Hepatocyte (in vitro differentiated cells): Measurements from ENCODE around the gene HMGN2. TPM values are rescaled to one million over a fixed set of nuclear protein-coding genes. Genes with fewer than 3 reads are reported as not detected.

Source experiments
- DNase-seq: peaks from one replicate; pipeline ENCODE4 v3.0.0-alpha.2; 2016; ENCODE audit warnings: low spot score
- H2AFZ ChIP-seq: fragments of 200-600 bp; sonication (generic); 2 replicates; pipeline ENCODE4 v1.6.0; 2016; ENCODE audit warnings: antibody characterized with exemption, mild to moderate bottlenecking
- H3K27ac ChIP-seq: fragments of 200-600 bp; sonication (generic); 2 replicates; pipeline ENCODE4 v1.5.1; 2016; ENCODE audit warnings: mild to moderate bottlenecking
- H3K27me3 ChIP-seq: fragments of 200-600 bp; sonication (generic); 2 replicates; pipeline ENCODE4 v1.6.1; 2016
- H3K36me3 ChIP-seq: fragments of 200-600 bp; sonication (generic); replicated peaks from 2 replicates; pipeline ENCODE4 v1.5.1; 2016; ENCODE audit warnings: low read depth; ENCODE audit not compliant: insufficient read depth
- H3K4me1 ChIP-seq: fragments of 200-600 bp; sonication (generic); 2 replicates; pipeline ENCODE4 v1.5.1; 2016; ENCODE audit warnings: mild to moderate bottlenecking, moderate library complexity; ENCODE audit not compliant: insufficient read depth
- H3K4me2 ChIP-seq: fragments of 200-600 bp; sonication (generic); 2 replicates; pipeline ENCODE4 v1.6.0; 2016
- H3K4me3 ChIP-seq: fragments of 200-600 bp; sonication (generic); 2 replicates; pipeline ENCODE4 v1.5.1; 2016; ENCODE audit warnings: mild to moderate bottlenecking
- H3K79me2 ChIP-seq: fragments of 200-600 bp; sonication (generic); 2 replicates; pipeline ENCODE4 v1.6.0; 2017; ENCODE audit warnings: mild to moderate bottlenecking
- H3K9me2 ChIP-seq: fragments of 200-600 bp; sonication (generic); replicated peaks from 2 replicates; pipeline ENCODE4 v1.6.0; 2017; ENCODE audit warnings: mild to moderate bottlenecking; ENCODE audit not compliant: insufficient read depth
- H3K9me3 ChIP-seq: fragments of 200-600 bp; sonication (generic); 2 replicates; pipeline ENCODE4 v1.5.1; 2016; ENCODE audit warnings: low read depth, mild to moderate bottlenecking
- H4K20me1 ChIP-seq: fragments of 200-600 bp; sonication (generic); 2 replicates; pipeline ENCODE4 v1.6.0; 2016; ENCODE audit warnings: mild to moderate bottlenecking; ENCODE audit not compliant: insufficient read depth, poor library complexity, severe bottlenecking
- EZH2 ChIP-seq: fragments of 200-600 bp; sonication (generic); IDR thresholded peaks from 2 replicates; pipeline ENCODE4 v1.6.1; 2016; ENCODE audit warnings: antibody characterized with exemption, mild to moderate bottlenecking, borderline replicate concordance
- EZH2phosphoT487 ChIP-seq: fragments of 200-600 bp; sonication (generic); IDR thresholded peaks from one replicate; pipeline ENCODE4 v1.6.1; 2018; ENCODE audit warnings: antibody characterized with exemption, mild to moderate bottlenecking, low read depth, moderate library complexity; ENCODE audit not compliant: unreplicated experiment, severe bottlenecking
- WGBS: methylation state at CpG from one replicate; pipeline ENCODE4 v1.1.6; 2016; ENCODE audit warnings: low lambda C conversion rate; ENCODE audit errors: missing lambda C conversion rate; 5-methylcytosine and 5-hydroxymethylcytosine counted together
- polyA plus RNA-seq: library from polyadenylated mRNA; unstranded; fragments of >200 nt; fragmentation: Nextera tagmentation; extraction: Ambion mirVana; gene quantifications from 2 replicates; pipeline ENCODE4 v1.2.1, GENCODE V29; 2016
- total RNA-seq: library from RNA; depleted of rRNA; stranded (reverse); fragments of >200 nt; gene quantifications from 2 replicates; pipeline ENCODE4 v1.2.3, GENCODE V29; 2014
- TF ChIP-seq, protein P1 (sequence below): fragments of 200-600 bp; sonication (generic); IDR thresholded peaks from 2 replicates; pipeline ENCODE4 v1.5.1; 2016; ENCODE audit warnings: antibody characterized with exemption, mild to moderate bottlenecking; ENCODE audit not compliant: poor library complexity

The HMGN2 gene
- total and polyA plus RNA-seq, 2 experiments from 2014 or later: 215 to 467 TPM

DNA sequence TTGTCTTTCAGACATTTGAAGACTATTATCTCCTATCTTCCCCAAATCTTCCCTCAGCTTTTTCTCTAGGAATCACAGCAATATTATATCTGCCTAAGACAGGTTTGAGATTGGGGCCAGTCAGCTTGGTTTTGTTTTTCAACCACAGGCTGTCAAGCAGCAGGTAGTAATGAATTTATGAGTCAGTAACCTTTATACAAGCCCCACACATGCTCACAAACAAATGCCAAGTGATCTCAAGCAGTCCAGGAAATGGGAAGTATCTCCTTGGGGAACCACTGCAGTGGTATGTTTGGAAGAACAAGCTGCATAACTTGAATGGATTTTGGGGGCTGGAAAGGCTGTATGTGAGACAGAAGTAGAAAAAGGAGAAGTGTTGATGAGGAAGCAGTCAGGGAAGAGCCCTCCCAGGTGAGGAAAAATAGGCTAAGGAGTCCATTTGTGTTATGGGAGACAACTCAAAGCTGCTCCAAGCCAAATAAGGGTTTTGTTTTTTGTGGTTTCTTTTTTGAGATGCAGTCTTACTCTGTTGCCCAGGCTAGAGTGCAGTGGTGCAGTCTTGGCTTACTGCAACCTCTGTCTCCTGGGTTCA, 38.0 kb upstream of the HMGN2 start:
- H3K4me3 ChIP-seq: no peak overlapping the region
- peaks cover 11% of the 10 kb centered on the region for H3K4me1 ChIP-seq
- H4K20me1 ChIP-seq: no peaks in the 10 kb centered on the region
- TF ChIP-seq, protein P1, sequence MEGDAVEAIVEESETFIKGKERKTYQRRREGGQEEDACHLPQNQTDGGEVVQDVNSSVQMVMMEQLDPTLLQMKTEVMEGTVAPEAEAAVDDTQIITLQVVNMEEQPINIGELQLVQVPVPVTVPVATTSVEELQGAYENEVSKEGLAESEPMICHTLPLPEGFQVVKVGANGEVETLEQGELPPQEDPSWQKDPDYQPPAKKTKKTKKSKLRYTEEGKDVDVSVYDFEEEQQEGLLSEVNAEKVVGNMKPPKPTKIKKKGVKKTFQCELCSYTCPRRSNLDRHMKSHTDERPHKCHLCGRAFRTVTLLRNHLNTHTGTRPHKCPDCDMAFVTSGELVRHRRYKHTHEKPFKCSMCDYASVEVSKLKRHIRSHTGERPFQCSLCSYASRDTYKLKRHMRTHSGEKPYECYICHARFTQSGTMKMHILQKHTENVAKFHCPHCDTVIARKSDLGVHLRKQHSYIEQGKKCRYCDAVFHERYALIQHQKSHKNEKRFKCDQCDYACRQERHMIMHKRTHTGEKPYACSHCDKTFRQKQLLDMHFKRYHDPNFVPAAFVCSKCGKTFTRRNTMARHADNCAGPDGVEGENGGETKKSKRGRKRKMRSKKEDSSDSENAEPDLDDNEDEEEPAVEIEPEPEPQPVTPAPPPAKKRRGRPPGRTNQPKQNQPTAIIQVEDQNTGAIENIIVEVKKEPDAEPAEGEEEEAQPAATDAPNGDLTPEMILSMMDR: no peak
- TF ChIP-seq EZH2 (no peak), EZH2phosphoT487 (no peak)
- no peak for DNase-seq
- H3K27me3 ChIP-seq: no peaks in the 10 kb centered on the region
- H3K79me2 ChIP-seq: peaks cover 26% of the 10 kb centered on the region
- H3K9me3 ChIP-seq: no peaks in the 10 kb centered on the region
- no peaks in the 10 kb centered on the region for H3K36me3 ChIP-seq
- no peaks in the 10 kb centered on the region for H3K9me2 ChIP-seq
- H2AFZ ChIP-seq: no peak overlapping the region
- H3K27ac ChIP-seq: no peak overlapping the region
- H3K4me2 ChIP-seq: peak overlapping the region; percentile 92

DNA sequence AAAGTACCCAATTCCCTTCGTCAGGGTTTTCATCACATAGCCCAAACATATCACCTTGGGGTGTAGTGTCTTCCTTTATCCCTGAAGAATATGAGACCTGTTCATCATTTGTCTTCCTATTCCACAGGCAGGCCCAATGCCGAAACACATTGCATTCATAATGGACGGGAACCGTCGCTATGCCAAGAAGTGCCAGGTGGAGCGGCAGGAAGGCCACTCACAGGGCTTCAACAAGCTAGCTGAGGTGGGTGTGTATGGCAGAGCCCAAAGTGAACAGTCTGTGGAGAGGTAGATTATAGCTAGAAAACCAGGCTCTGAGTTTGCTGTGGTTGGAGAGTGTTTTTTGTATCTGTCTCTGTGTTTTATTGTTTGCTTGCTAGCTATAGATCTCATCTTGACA, 34.2 kb upstream of the HMGN2 start:
- H3K36me3 ChIP-seq: no peaks in the 10 kb centered on the region
- H3K27me3 ChIP-seq: no peaks in the 10 kb centered on the region
- no peak for DNase-seq
- H3K9me2 ChIP-seq: no peaks in the 10 kb centered on the region
- H2AFZ ChIP-seq: no peak overlapping the region
- H3K79me2 ChIP-seq: peaks cover 22% of the 10 kb centered on the region
- no peaks in the 10 kb centered on the region for H4K20me1 ChIP-seq
- WGBS: 98% methylated on average over 6 of the region's 6 CpGs
- no peak overlapping the region for H3K27ac ChIP-seq
- H3K4me2 ChIP-seq: no peak overlapping the region
- peaks cover 8% of the 10 kb centered on the region for H3K4me1 ChIP-seq
- H3K9me3 ChIP-seq: no peaks in the 10 kb centered on the region
- no peak overlapping the region for H3K4me3 ChIP-seq
- no peak for TF ChIP-seq EZH2phosphoT487
- TF ChIP-seq EZH2: no peak
- TF ChIP-seq, protein P1: no peak

DNA sequence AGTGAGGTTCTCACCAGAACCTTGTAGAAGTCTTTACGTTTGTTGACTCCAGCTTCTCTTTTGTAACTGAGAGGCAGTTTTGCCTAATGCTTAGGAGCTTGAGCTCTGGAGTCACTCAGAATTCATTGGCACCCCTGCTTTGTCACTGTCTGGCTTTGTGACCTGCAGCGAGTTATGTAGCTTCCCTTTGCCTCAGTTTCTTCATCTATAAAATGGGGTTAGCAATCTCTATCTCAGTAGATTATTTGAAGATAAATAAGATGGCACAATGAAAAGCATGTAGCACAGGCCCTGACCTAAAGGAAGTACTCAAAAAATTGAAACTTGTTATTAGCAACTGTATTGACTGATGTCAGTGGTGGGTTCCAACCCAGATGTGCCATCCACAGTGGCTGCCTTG, 32.0 kb upstream of the HMGN2 start:
- no peaks in the 10 kb centered on the region for H3K4me1 ChIP-seq
- peaks cover 3% of the 10 kb centered on the region for H3K79me2 ChIP-seq
- H3K4me3 ChIP-seq: no peak overlapping the region
- TF ChIP-seq EZH2phosphoT487 (no peak), EZH2 (no peak)
- TF ChIP-seq, protein P1: no peak
- H2AFZ ChIP-seq: no peak overlapping the region
- no peak for DNase-seq
- H3K36me3 ChIP-seq: no peaks in the 10 kb centered on the region
- H4K20me1 ChIP-seq: no peaks in the 10 kb centered on the region
- 96% methylated on average over 2 of the region's 2 CpGs for WGBS
- no peak overlapping the region for H3K4me2 ChIP-seq
- H3K27ac ChIP-seq: no peak overlapping the region
- H3K9me2 ChIP-seq: no peaks in the 10 kb centered on the region
- no peaks in the 10 kb centered on the region for H3K9me3 ChIP-seq
- no peaks in the 10 kb centered on the region for H3K27me3 ChIP-seq

DNA sequence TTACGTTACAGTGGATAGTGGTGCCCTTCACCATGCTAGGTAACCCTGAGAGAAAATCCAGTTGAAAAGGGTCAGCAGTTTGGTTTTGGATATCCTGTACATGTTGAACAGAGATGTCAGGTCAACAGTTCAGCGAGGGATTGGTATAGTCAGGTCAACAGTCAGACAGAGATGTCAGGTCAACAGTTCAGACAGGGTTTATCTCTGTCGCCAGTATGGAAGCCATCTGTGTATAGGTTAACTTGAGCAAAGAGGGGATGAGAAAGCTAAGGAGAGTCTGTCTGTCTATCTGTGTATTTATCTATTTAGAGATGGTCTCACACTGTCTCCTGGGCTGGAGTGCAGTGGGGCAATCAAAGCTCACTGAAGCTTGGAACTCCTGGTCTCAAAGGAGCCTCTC, 22.4 kb upstream of the HMGN2 start:
- H3K9me3 ChIP-seq: no peaks in the 10 kb centered on the region
- H2AFZ ChIP-seq: no peak overlapping the region
- H3K79me2 ChIP-seq: no peaks in the 10 kb centered on the region
- H3K9me2 ChIP-seq: no peaks in the 10 kb centered on the region
- no peak for DNase-seq
- H4K20me1 ChIP-seq: no peaks in the 10 kb centered on the region
- no peak overlapping the region for H3K27ac ChIP-seq
- TF ChIP-seq, protein P1: no peak
- TF ChIP-seq EZH2 (no peak), EZH2phosphoT487 (no peak)
- H3K4me3 ChIP-seq: no peak overlapping the region
- no peaks in the 10 kb centered on the region for H3K27me3 ChIP-seq
- 95% methylated on average over 3 of the region's 3 CpGs for WGBS
- H3K36me3 ChIP-seq: no peaks in the 10 kb centered on the region
- H3K4me2 ChIP-seq: no peak overlapping the region
- no peaks in the 10 kb centered on the region for H3K4me1 ChIP-seq
